HG02588 (cell line): Measurements from ENCODE around the gene TRIM5.
A peak's percentile ranks its signal among the peaks of the same experiment; 100 is the strongest.
"Not testable (repeated sequence)": the region's sequence is repeated elsewhere in the genome, so short reads cannot be mapped to it uniquely, and the experiment has no call there.

Experiments
- ATAC-seq: cut with Tn5 transposase; IDR thresholded peaks from one replicate; pipeline ENCODE4 v1.9.1; 2021; ENCODE audit warnings: mild to moderate bottlenecking, moderate library complexity; ENCODE audit not compliant: unreplicated experiment

The TRIM5 gene, protein sequence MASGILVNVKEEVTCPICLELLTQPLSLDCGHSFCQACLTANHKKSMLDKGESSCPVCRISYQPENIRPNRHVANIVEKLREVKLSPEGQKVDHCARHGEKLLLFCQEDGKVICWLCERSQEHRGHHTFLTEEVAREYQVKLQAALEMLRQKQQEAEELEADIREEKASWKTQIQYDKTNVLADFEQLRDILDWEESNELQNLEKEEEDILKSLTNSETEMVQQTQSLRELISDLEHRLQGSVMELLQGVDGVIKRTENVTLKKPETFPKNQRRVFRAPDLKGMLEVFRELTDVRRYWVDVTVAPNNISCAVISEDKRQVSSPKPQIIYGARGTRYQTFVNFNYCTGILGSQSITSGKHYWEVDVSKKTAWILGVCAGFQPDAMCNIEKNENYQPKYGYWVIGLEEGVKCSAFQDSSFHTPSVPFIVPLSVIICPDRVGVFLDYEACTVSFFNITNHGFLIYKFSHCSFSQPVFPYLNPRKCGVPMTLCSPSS

GRCh38 chr11:5684646-5685362, at the start of gene TRIM5:
Gene TRIM5, minus strand, starts transcription at chr11:5685074. Its CDS starts 4,897 bp downstream, at chr11:5680177.
- ATAC-seq: peak; percentile 74

GRCh38 chr11:5727691-5728090, 42.8 kb upstream of the TRIM5 start:
- ATAC-seq: no peak

GRCh38 chr11:5726351-5726750, 41.5 kb upstream of the TRIM5 start:
- no peak for ATAC-seq

GRCh38 chr11:5722622-5723021, 37.7 kb upstream of the TRIM5 start:
- ATAC-seq: no peak

DNA sequence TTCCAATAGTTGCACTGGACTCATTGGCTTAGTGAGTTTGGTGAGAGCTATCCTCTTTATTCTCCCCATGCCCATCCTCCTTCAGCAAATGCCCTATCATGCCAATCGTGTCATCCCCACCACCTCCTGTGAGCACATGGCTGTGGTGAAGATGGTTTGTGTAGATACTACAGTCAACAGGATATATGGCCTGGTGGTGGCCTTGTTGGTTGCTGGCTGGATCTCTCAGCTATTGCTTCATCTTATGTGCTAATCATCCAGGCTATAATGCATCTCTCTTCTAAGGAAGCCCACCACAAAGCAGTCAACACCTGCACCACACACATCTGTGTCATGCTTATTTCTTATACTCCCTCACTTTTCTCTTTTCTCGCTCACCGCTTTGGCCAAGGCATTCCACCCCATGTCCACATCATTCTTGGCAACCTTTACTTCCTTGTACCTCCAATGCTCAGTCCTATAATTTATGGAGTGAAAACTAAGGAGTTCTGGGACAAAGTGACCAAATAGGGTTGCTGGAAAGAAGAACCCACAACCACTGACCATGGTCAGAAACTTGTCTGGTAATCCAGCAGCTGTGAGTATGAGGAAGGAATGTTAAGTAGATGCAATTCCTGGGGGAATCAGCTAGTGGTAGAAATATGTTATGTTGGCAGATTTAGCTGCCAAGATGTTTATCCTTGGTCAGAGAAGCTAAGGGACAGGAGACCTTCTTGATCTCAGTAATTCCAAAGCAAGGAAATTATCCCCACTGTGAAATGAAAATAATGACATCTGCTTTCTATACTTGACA, 35.0 kb upstream of the TRIM5 start:
- ATAC-seq: no peak

DNA sequence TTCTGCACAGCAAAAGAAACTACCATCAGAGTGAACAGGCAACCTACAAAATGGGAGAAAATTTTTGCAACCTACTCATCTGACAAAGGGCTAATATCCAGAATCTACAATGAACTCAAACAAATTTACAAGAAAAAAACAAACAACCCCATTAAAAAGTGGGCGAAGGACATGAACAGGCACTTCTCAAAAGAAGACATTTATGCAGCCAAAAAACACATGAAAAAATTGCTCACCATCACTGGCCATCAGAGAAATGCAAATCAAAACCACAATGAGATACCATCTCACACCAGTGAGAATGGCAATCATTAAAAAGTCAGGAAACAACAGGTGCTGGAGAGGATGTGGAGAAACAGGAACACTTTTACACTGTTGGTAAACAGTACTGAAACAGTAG, 31.6 kb upstream of the TRIM5 start:
- not testable (repeated sequence) for ATAC-seq

DNA sequence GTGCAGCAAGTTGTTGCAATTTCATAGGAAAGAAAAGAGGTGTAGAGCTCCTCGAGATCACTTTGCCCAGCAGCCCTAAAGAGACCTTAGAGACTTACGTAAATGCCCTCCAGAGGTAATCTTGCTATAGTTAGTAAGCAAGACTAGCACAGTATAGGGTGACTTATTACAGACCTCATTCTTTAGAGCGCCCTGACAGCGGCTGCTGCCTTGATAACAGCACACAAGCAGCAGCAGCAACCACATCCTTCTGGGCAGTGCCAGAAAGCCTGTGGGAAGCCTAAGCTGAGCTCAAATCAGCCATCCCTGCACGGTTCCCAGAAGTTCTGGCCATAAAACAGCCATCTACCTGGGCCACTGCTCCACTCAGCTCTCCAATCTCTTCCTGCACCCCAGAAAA, 28.8 kb upstream of the TRIM5 start:
- ATAC-seq: no peak

DNA sequence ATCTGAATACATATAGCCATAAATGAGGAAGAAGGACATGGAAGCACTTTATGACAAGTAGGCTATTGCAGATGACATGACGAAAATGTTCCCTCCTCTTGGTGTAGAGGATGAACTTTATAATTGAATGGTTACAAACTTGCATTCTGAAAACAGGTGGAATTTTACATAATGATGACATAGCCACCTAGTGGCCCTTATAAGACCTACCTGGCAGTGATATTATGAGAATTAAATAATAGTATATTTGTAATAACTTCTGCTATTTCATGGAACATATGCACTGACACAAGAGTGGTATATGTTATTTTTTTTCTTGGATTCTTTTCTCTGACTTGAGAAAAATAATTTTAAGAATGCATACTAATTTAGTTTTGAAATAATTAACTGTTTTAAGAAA, 27.6 kb upstream of the TRIM5 start:
- no peak for ATAC-seq

- ATAC-seq: no peak
These were observed 20.8 kb upstream of the TRIM5 start for GRCh38 chr11:5705688-5706087.

DNA sequence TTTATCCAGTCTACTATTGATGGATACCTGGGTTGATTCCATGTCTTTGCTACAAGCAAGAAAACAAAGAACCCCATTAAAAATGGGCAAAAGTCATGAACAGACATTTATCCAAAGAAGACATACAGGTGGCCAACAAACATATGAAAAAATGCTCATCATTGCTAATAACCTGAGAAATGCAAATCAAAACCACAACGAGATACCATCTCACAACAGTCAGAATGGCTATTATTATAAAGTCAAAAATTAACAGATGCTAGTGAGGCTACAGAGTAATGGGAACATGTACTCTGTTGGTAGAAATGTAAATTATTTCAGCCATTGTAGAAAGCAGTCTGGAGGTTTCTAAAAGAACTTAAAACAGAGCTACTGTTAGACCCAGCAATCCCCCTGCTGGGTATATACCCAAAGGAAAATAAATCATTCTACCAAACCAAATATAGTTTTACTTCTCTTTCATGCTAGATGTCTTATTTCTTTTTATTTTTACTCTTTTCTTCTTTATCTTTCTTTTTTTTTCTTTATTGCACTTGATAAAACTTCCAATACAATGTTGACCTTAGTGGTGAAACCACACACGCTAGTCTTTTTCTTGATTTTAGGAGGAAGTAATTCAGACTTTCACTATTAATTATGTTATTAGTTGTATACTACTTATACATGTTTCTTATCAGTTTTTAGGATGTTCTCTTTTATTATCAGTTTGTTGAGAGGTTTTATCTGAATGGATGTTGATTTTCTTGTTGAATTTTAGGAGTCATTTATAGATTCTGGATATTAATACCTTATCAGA, 19.1 kb upstream of the TRIM5 start:
- ATAC-seq: no peak

DNA sequence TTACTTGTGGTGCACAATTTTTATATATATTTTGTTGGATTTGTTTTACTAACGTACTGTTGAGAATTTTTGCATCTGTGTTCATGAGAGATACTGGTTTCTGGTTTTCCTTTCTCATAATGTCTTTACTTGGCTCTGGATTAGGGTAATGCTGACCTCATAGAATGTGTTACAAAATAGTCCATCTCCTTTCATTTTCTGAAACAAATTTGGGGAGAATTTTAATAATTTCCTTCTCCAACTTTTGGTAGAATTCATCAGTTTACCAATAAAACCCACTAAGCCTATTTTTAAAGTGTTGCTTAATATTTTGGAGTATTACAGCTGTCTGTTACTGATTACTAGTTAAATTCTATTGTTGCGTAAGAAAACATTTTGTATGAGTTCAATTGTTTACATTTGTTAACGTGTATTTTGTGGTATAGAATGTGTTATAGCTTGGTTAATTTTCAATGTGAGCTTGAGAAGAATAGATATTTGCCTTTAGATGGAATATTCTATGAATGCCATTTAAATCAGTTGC, 16.2 kb upstream of the TRIM5 start:
- no peak for ATAC-seq

GRCh38 chr11:5700421-5701054, 15.7 kb upstream of the TRIM5 start:
- no peak for ATAC-seq

GRCh38 chr11:5698281-5698680, 13.4 kb upstream of the TRIM5 start:
- ATAC-seq: no peak

GRCh38 chr11:5696210-5696609, 11.3 kb upstream of the TRIM5 start:
- ATAC-seq: no peak

DNA sequence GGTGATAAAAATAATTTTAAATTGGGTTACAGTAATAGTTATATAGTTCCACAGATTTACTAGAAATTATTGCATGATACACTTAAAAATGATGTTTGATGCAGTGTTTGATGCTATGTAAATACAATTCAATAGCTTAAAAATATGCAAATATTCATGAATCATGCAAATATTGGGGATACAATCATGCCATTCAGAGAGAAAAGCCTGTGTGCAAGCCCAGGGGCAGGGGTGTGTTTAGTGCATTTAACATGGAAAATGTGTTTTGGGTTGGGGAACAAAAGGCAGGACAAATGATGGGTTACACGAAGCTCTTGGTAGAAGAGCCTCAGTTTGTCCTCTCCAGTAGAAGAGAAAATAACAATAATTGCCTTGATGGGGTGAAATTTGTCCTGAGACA, 10.7 kb upstream of the TRIM5 start:
- ATAC-seq: no peak

DNA sequence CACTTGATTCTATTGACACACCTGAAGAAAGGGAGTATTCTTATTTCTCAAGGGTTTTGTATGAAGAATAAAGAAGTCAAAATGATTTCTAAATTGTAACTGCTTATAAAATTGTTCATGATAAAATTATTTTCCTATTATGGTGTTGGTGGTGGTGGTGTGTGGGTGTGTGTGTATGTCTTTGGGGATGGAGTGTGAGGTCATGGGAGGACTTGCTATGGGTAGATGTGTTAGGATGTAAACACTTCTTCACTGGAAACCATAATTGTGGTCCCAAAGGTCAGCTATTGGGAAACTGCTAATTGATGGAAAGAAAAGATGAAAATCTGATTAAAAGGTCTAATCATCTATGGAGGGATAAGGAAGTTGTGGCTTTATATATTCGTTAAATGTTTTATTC, 9.8 kb upstream of the TRIM5 start:
- no peak for ATAC-seq

DNA sequence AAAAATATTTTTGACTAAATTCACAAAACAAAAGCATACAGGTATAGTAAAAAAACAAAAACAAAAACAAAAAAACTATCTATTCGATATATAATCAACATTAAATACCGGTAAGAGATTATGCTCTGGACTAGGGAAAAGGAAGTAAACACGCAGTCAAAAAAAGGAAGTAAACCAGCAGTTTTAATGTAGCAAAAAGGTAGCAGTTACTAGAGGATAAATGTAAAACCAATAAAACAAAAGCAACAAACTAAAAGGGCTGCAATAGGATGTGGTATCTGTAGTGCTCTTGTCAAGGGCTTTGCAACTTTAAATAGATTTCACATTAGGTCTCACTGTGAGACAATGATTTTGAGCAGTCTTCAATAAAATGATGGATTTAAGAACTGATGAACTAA, 7.1 kb upstream of the TRIM5 start:
- ATAC-seq: no peak

- ATAC-seq: not testable (repeated sequence)
These were observed 6.5 kb upstream of the TRIM5 start for GRCh38 chr11:5691238-5691963.

DNA sequence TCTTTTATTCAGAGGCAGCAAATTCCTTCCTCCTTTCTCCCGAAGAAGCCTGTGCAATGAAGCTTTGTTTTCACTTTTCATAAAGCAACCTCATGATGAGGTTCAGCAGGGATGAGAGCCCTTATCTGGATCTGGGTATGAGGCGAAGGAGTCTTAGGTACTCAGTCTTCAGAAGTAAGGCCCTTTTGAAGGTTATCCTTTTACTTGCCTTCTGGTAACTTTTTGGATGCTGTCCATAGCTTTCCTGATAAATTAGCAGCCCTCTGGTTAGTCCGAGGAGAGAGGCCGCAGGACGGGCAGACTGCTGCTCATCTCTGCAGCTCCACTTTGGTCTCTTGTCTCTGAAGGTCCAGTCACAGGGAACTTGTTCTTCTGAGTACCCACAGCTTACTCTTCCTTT, 5.9 kb upstream of the TRIM5 start:
- ATAC-seq: no peak
